OCI-LY1 (cell line): ENCODE data around the gene MAPK1.

Experiments
- H2AFZ ChIP-seq: fragments of 200-600 bp; sonication (generic), shearing (Covaris generic); 2 replicates; pipeline ENCODE4 v1.6.0; 2014; ENCODE audit warnings: antibody characterized with exemption, mild to moderate bottlenecking, low read length
- H3F3A ChIP-seq: fragments of 200-600 bp; sonication (generic), shearing (Covaris generic); 2 replicates; pipeline ENCODE4 v1.6.0; 2014; ENCODE audit warnings: mild to moderate bottlenecking, antibody characterized with exemption, low read length, moderate library complexity; ENCODE audit not compliant: insufficient read depth
- H3K27ac ChIP-seq: fragments of 200-600 bp; sonication (generic); 2 replicates; pipeline ENCODE4 v1.5.1; 2014; ENCODE audit warnings: low read length, mixed run types, mild to moderate bottlenecking, low read depth; ENCODE audit not compliant: poor library complexity, severe bottlenecking
- H3K27me3 ChIP-seq: fragments of 200-600 bp; sonication (generic); 2 replicates; pipeline ENCODE4 v1.6.0; 2014; ENCODE audit warnings: antibody characterized with exemption, mild to moderate bottlenecking, low read length, moderate library complexity; ENCODE audit not compliant: insufficient read depth
- H3K36me3 ChIP-seq: fragments of 200-600 bp; sonication (generic); 2 replicates; pipeline ENCODE4 v1.6.1; 2014; ENCODE audit warnings: mild to moderate bottlenecking, antibody characterized with exemption, low read length, moderate library complexity, mixed read lengths; ENCODE audit not compliant: insufficient read depth
- H3K4me1 ChIP-seq: fragments of 200-600 bp; sonication (generic); 2 replicates; pipeline ENCODE4 v1.5.1; 2014; ENCODE audit warnings: mild to moderate bottlenecking, low read length, moderate library complexity; ENCODE audit not compliant: insufficient read depth, severe bottlenecking
- H3K4me2 ChIP-seq: fragments of 200-600 bp; sonication (generic), shearing (Covaris generic); 2 replicates; pipeline ENCODE4 v1.6.1; 2014; ENCODE audit warnings: low read length
- H3K4me3 ChIP-seq: fragments of 200-600 bp; sonication (generic); 2 replicates; pipeline ENCODE4 v1.5.1; 2014; ENCODE audit warnings: low read length, low read depth, mild to moderate bottlenecking, mixed read lengths; ENCODE audit not compliant: poor library complexity, severe bottlenecking
- H3K79me2 ChIP-seq: fragments of 200-600 bp; shearing (Covaris generic); 2 replicates; pipeline ENCODE4 v1.6.1; 2016; ENCODE audit warnings: mixed run types, low read length, mixed read lengths; ENCODE audit not compliant: insufficient read depth
- H3K9ac ChIP-seq: fragments of 200-600 bp; sonication (generic), shearing (Covaris generic); 2 replicates; pipeline ENCODE4 v1.6.1; 2014; ENCODE audit warnings: mild to moderate bottlenecking, low read length, mixed read lengths
- H3K9me2 ChIP-seq: fragments of 200-600 bp; sonication (generic), shearing (Covaris generic); 2 replicates; pipeline ENCODE4 v1.6.1; 2014; ENCODE audit warnings: low read depth, mild to moderate bottlenecking, low read length, mixed read lengths
- H3K9me3 ChIP-seq: fragments of 200-600 bp; shearing (Covaris generic); 2 replicates; pipeline ENCODE4 v1.6.1; 2014; ENCODE audit warnings: low read length, mixed read lengths
- H4K20me1 ChIP-seq: fragments of 200-600 bp; sonication (generic), shearing (Covaris generic); 2 replicates; pipeline ENCODE4 v1.6.0; 2016; ENCODE audit warnings: mild to moderate bottlenecking, low read length; ENCODE audit not compliant: insufficient read depth
- CTCF ChIP-seq: fragments of 200-600 bp; sonication (generic), shearing (Covaris generic); IDR thresholded peaks from 2 replicates; pipeline ENCODE4 v1.5.1; 2017; ENCODE audit warnings: mild to moderate bottlenecking, antibody characterized with exemption, low read length, moderate library complexity, mixed read lengths
- EZH2 ChIP-seq: fragments of 200-600 bp; sonication (generic), shearing (Covaris generic); IDR thresholded peaks from 2 replicates; pipeline ENCODE4 v1.8.0; 2017; ENCODE audit warnings: borderline replicate concordance, mixed run types, mild to moderate bottlenecking, antibody characterized with exemption, low read length, moderate library complexity, mixed read lengths

The MAPK1 gene

GRCh38 chr22:21766691-21767462 is 100.6 kb downstream of the MAPK1 start:
- Histone ChIP-seq H3K9me2 (no peaks in the 10 kb centered on the region), H3K27me3 (no peaks in the 10 kb centered on the region), H3K27ac (peak overlapping the region; percentile 69), H3K4me2 (no peak overlapping the region), H3K9ac (no peak overlapping the region), H3K9me3 (no peaks in the 10 kb centered on the region), H3K4me3 (no peak overlapping the region), H3K36me3 (peaks cover 99% of the 10 kb centered on the region), H2AFZ (no peak overlapping the region), H3K4me1 (peaks cover 8% of the 10 kb centered on the region), H4K20me1 (no peaks in the 10 kb centered on the region), H3K79me2 (no peaks in the 10 kb centered on the region), H3F3A (no peaks in the 10 kb centered on the region)
- TF ChIP-seq EZH2 (no peak), CTCF (no peak)

DNA sequence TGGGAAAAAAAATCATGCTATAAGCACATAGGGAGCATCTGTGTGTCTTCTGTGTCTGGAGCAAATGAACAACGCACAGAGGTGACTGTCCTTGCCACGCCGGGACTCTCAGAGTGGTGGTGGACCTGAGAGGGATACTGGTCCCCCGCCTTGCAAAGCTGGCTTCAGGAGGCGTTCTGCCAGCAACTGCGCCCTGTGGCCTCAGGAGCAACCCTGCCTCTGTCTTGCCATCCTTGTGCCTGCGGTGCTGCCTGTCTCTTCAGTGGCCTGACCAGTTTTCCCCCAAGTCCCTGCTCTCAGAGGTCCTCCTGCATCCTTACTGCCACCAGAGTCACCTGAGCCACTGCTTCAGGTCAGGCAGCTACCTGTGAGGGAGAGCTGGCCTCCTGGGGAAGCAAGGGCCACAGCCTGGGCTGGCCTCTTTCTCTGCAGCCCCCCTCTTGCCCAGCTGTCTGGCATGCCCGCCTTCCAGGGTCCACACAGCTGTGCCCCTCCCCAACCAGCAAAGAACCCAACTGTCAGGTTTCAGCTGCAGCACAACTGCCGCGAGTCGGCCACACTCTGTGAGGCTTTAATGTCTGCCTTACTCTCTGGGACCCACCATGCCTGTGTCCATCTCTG is 101.4 kb downstream of the MAPK1 start:
- Histone ChIP-seq H3K4me1 (peaks cover 16% of the 10 kb centered on the region), H3K36me3 (peaks cover 99% of the 10 kb centered on the region), H3K27me3 (no peaks in the 10 kb centered on the region), H4K20me1 (no peaks in the 10 kb centered on the region), H3F3A (no peaks in the 10 kb centered on the region), H3K9me3 (no peaks in the 10 kb centered on the region), H3K27ac (peak overlapping the region; percentile 69), H3K4me3 (no peak overlapping the region), H3K9me2 (no peaks in the 10 kb centered on the region), H2AFZ (no peak overlapping the region), H3K4me2 (no peak overlapping the region), H3K9ac (no peak overlapping the region), H3K79me2 (no peaks in the 10 kb centered on the region)
- TF ChIP-seq EZH2 = no peak
- no peak for TF ChIP-seq CTCF

DNA sequence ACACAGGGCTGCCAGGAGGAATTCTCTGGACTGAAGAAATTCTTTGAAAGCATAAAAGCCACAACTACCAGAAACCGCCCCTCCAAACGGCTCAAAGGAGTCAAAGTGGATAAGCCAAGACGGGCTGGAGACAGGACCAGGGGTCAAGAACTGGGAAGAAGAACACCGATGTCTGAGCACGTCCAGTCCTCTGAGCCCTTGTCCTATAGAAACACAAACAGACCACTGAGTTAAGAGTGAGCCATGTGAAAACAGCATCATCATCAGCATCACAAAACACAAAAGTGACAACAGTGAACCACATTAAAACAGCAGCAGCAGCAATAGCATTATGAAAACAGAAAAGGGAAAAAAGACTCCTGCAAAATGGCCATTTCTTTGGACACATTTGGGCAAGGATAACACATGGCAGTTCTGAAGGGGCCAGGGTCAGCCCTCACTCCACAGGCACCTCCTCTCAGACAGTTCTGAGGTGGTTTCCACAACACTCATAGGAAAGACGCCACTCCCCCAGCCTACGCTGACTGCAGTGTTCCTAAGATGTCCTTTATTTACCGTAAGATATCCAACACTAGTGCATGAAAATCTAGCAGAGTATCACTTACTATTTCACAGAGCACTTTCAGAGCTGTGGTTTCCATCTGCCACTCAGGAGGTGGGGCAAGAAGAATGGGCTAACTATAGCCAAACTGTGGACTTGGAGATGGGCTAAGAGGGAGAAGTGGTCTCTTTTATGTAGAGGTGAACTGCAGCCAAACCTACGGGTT is 103.2 kb downstream of the MAPK1 start:
- H3K27me3 ChIP-seq = no peaks in the 10 kb centered on the region
- H3K27ac ChIP-seq = no peak overlapping the region
- H3K4me1 ChIP-seq = peaks cover 25% of the 10 kb centered on the region

More for the DNA sequence above, 103.2 kb downstream of the MAPK1 start:
- no peaks in the 10 kb centered on the region for H4K20me1 ChIP-seq
- H3K9me2 ChIP-seq = no peaks in the 10 kb centered on the region
- no peaks in the 10 kb centered on the region for H3F3A ChIP-seq
- no peak overlapping the region for H2AFZ ChIP-seq
- no peaks in the 10 kb centered on the region for H3K9me3 ChIP-seq
- no peak overlapping the region for H3K4me2 ChIP-seq
- no peaks in the 10 kb centered on the region for H3K79me2 ChIP-seq
- TF ChIP-seq EZH2 = no peak
- no peak for TF ChIP-seq CTCF
- peaks cover 89% of the 10 kb centered on the region for H3K36me3 ChIP-seq
- no peak overlapping the region for H3K9ac ChIP-seq
- H3K4me3 ChIP-seq = no peak overlapping the region
